ENCODE results near the gene NKG7.

- no peak for TF ChIP-seq POLR2A (IDR thresholded peaks at IDR 0.05; ENCODE audit: low read length)
- no peak for TF ChIP-seq GATA1 (IDR thresholded peaks at IDR 0.05; ENCODE audit: low read depth, low read length)
Measured at GRCh38 chr19:51398096-51398704, 25.7 kb upstream of the NKG7 start.
